ENCODE data around the gene ARMCX6. TPM values are rescaled to one million over a fixed set of nuclear protein-coding genes. Genes with fewer than 3 reads are reported as not detected.

ARMCX6 gene
- total and polyA plus RNA-seq, 2 of the 13 experiments (the other 11 are each of a cell fraction or from before 2014, with no cell fraction given): 19.4 to 23.3 TPM

DNA sequence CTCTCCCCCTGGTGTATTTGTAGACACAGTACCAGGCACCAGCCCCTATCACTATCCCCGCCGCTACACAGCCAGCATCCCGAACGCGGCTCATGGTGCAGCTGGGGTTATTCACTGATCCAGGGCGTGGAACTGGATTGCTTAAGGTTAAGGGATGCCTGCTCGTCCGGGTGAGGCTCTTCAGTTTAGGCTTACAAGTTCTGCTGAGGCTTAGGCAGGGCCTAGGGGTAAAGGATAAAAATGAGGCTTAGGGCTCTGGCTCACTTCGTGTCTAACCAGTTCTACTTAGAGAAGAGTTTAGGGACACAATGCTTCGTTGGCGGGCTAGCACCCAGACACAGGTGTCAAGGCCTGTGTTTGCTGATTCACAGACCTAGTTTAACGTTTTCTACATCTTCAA is 39.7 kb upstream of the ARMCX6 start:
- Histone ChIP-seq H3K27ac (ENCODE audit: extremely low read length, insufficient read depth, low read length) (no peak overlapping the region), H3K4me3 (replicated peaks in 1 of 3; ENCODE audit: insufficient read depth in 1 of 3, low read depth in 2 of 3, low read length in 3 of 3) (no peak overlapping the region), H3K27me3 (ENCODE audit: control insufficient read depth in 1 of 2, insufficient read depth in 2 of 2, low read length in 2 of 2) (no peaks in the 10 kb centered on the region; a peak in 1 of 5 replicates), H3K9me3 (ENCODE audit: low read length) (no peaks in the 10 kb centered on the region), H3K4me1 (ENCODE audit: insufficient read depth, low read length) (no peaks in the 10 kb centered on the region), H2AFZ (ENCODE audit: low read length) (no peak overlapping the region), H3K79me2 (ENCODE audit: insufficient read depth, low read length) (no peaks in the 10 kb centered on the region), H3K4me2 (ENCODE audit: low read depth, low read length) (no peak overlapping the region), H3K9ac (ENCODE audit: insufficient read depth, low read depth, low read length) (no peak overlapping the region), H4K20me1 (ENCODE audit: insufficient read depth, low read length) (no peaks in the 10 kb centered on the region), H3K36me3 (replicated peaks in 1 of 2; ENCODE audit: control insufficient read depth in 1 of 2, insufficient read depth in 2 of 2, low read length in 2 of 2) (no peaks in the 10 kb centered on the region)
- TF ChIP-seq MEIS1 (CRISPR knock-in tag; IDR thresholded peaks at IDR 0.05; ENCODE audit: borderline replicate concordance): no peak
- no peak for TF ChIP-seq NFIB (CRISPR knock-in tag; IDR thresholded peaks at IDR 0.05; ENCODE audit: borderline replicate concordance)
- no TSS peak for BruUV-seq (replicated peaks)
- no peak for ATAC-seq
- no peak for DNase-seq (ENCODE audit: low spot score)
- ChIA-PET POLR2A (no interaction called here), CTCF (ENCODE audit: low intra/inter-chr PET ratio, low total read pairs) (no interaction called here)
- WGBS (ENCODE audit: low lambda C conversion rate): no CpG with 5 or more reads among the region's 12 CpGs
- intact Hi-C loops (cut with micrococcal nuclease; ENCODE audit: unreplicated experiment) (no loop called here), in situ Hi-C loops (cut with HindIII; ENCODE audit: extremely low pct_ligation_motif_present, low pct_unique_long_range_greater_than_20kb) (no loop called here)
- FAIRE-seq: no peak

DNA sequence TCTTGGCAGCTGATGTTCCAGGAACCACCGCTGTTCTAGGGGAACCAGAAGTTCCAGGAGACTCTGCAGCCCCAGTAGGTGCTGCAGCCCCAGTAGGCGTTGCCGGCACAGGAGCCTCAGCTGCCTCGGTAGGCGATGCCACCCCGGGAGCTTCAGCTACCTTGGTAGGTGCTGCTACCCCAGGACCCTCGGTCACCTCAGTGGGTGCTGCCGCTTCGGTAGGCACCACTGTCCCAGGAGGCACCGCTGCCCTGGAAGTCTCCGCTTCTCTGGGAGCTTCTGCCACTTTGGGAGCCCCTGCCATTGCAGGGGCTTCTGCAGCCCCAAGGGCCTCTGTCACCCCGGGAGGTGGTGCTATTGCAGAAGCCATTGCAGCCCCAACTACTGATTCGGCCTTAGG is 39.0 kb upstream of the ARMCX6 start:
- Histone ChIP-seq H3K4me2 (ENCODE audit: low read depth, low read length) (no peak overlapping the region), H3K36me3 (replicated peaks in 1 of 2; ENCODE audit: control insufficient read depth in 1 of 2, insufficient read depth in 2 of 2, low read length in 2 of 2) (no peaks in the 10 kb centered on the region), H2AFZ (ENCODE audit: low read length) (no peak overlapping the region), H3K27ac (ENCODE audit: extremely low read length, insufficient read depth, low read length) (no peak overlapping the region), H3K79me2 (ENCODE audit: insufficient read depth, low read length) (no peaks in the 10 kb centered on the region), H3K9ac (ENCODE audit: insufficient read depth, low read depth, low read length) (no peak overlapping the region), H3K27me3 (ENCODE audit: control insufficient read depth in 1 of 2, insufficient read depth in 2 of 2, low read length in 2 of 2) (no peaks in the 10 kb centered on the region; a peak in 1 of 5 replicates), H4K20me1 (ENCODE audit: insufficient read depth, low read length) (no peaks in the 10 kb centered on the region), H3K4me1 (ENCODE audit: insufficient read depth, low read length) (no peaks in the 10 kb centered on the region), H3K9me3 (ENCODE audit: low read length) (no peaks in the 10 kb centered on the region), H3K4me3 (replicated peaks in 1 of 3; ENCODE audit: insufficient read depth in 1 of 3, low read depth in 2 of 3, low read length in 3 of 3) (no peak overlapping the region)
- in situ Hi-C loops (cut with HindIII; ENCODE audit: extremely low pct_ligation_motif_present, low pct_unique_long_range_greater_than_20kb) (no loop called here), intact Hi-C loops (cut with micrococcal nuclease; ENCODE audit: unreplicated experiment) (no loop called here)
- no peak for FAIRE-seq
- POLR2A ChIA-PET: no interaction called here
- CTCF ChIA-PET (ENCODE audit: low intra/inter-chr PET ratio, low total read pairs): no interaction called here
- WGBS (ENCODE audit: low lambda C conversion rate): no CpG with 5 or more reads among the region's 13 CpGs
- DNase-seq (ENCODE audit: low spot score): no peak
- BruUV-seq (replicated peaks): no TSS peak
- no peak for ATAC-seq
- TF ChIP-seq, protein P1, sequence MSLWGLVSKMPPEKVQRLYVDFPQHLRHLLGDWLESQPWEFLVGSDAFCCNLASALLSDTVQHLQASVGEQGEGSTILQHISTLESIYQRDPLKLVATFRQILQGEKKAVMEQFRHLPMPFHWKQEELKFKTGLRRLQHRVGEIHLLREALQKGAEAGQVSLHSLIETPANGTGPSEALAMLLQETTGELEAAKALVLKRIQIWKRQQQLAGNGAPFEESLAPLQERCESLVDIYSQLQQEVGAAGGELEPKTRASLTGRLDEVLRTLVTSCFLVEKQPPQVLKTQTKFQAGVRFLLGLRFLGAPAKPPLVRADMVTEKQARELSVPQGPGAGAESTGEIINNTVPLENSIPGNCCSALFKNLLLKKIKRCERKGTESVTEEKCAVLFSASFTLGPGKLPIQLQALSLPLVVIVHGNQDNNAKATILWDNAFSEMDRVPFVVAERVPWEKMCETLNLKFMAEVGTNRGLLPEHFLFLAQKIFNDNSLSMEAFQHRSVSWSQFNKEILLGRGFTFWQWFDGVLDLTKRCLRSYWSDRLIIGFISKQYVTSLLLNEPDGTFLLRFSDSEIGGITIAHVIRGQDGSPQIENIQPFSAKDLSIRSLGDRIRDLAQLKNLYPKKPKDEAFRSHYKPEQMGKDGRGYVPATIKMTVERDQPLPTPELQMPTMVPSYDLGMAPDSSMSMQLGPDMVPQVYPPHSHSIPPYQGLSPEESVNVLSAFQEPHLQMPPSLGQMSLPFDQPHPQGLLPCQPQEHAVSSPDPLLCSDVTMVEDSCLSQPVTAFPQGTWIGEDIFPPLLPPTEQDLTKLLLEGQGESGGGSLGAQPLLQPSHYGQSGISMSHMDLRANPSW (CRISPR knock-in tag; IDR thresholded peaks at IDR 0.05; ENCODE audit: borderline replicate concordance): no peak
- TF ChIP-seq BRCA1 (CRISPR knock-in tag; IDR thresholded peaks at IDR 0.05) (no peak), NCOA2 (CRISPR knock-in tag; IDR thresholded peaks at IDR 0.05) (no peak), TAF15 (IDR thresholded peaks at IDR 0.05; ENCODE audit: low read depth, low read length, poor library complexity, severe bottlenecking) (no peak), ZBTB20 (CRISPR knock-in tag; IDR thresholded peaks at IDR 0.05; ENCODE audit: borderline replicate concordance, low read depth) (no peak), EHMT2 (IDR thresholded peaks at IDR 0.05; ENCODE audit: borderline replicate concordance, low read depth, low read length) (no peak)
- TF ChIP-seq, protein P2, sequence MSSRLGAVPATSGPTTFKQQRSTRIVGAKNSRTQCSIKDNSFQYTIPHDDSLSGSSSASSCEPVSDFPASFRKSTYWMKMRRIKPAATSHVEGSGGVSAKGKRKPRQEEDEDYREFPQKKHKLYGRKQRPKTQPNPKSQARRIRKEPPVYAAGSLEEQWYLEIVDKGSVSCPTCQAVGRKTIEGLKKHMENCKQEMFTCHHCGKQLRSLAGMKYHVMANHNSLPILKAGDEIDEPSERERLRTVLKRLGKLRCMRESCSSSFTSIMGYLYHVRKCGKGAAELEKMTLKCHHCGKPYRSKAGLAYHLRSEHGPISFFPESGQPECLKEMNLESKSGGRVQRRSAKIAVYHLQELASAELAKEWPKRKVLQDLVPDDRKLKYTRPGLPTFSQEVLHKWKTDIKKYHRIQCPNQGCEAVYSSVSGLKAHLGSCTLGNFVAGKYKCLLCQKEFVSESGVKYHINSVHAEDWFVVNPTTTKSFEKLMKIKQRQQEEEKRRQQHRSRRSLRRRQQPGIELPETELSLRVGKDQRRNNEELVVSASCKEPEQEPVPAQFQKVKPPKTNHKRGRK (CRISPR knock-in tag; IDR thresholded peaks at IDR 0.05): no peak
- TF ChIP-seq, protein P3, sequence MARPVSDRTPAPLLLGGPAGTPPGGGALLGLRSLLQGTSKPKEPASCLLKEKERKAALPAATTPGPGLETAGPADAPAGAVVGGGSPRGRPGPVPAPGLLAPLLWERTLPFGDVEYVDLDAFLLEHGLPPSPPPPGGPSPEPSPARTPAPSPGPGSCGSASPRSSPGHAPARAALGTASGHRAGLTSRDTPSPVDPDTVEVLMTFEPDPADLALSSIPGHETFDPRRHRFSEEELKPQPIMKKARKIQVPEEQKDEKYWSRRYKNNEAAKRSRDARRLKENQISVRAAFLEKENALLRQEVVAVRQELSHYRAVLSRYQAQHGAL (CRISPR knock-in tag; IDR thresholded peaks at IDR 0.05; ENCODE audit: not compliant biosample characterization): no peak
- TF ChIP-seq, protein P4, sequence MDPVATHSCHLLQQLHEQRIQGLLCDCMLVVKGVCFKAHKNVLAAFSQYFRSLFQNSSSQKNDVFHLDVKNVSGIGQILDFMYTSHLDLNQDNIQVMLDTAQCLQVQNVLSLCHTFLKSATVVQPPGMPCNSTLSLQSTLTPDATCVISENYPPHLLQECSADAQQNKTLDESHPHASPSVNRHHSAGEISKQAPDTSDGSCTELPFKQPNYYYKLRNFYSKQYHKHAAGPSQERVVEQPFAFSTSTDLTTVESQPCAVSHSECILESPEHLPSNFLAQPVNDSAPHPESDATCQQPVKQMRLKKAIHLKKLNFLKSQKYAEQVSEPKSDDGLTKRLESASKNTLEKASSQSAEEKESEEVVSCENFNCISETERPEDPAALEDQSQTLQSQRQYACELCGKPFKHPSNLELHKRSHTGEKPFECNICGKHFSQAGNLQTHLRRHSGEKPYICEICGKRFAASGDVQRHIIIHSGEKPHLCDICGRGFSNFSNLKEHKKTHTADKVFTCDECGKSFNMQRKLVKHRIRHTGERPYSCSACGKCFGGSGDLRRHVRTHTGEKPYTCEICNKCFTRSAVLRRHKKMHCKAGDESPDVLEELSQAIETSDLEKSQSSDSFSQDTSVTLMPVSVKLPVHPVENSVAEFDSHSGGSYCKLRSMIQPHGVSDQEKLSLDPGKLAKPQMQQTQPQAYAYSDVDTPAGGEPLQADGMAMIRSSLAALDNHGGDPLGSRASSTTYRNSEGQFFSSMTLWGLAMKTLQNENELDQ (CRISPR knock-in tag; IDR thresholded peaks at IDR 0.05; ENCODE audit: borderline replicate concordance): no peak
